Activated naive CD8-positive, alpha-beta T cell (primary cell): Measurements from ENCODE around the gene GAK.
"Not testable (repeated sequence)": the region's sequence is repeated elsewhere in the genome, so short reads cannot be mapped to it uniquely, and the experiment has no call there.

ENCODE experiments used
- H3K27ac Mint-ChIP-seq: one replicate; pipeline ENCODE4 v1.8.0; 2021; ENCODE audit warnings: mixed read lengths
- H3K27me3 Mint-ChIP-seq: one replicate; pipeline ENCODE4 v1.8.0; 2021; ENCODE audit warnings: mixed read lengths
- H3K36me3 Mint-ChIP-seq: one replicate; pipeline ENCODE4 v1.8.0; 2021; ENCODE audit warnings: mixed read lengths
- H3K4me1 Mint-ChIP-seq: one replicate; pipeline ENCODE4 v1.8.0; 2021; ENCODE audit warnings: low read depth, mixed read lengths
- H3K4me3 Mint-ChIP-seq: one replicate; pipeline ENCODE4 v1.8.0; 2021; ENCODE audit warnings: mild to moderate bottlenecking, mixed read lengths
- H3K9me3 Mint-ChIP-seq: one replicate; pipeline ENCODE4 v1.8.0; 2021; ENCODE audit warnings: low read depth, mixed read lengths

The GAK gene

GRCh38 chr4:822361-823175 lies 109.5 kb downstream of the GAK start:
- H3K27me3 Mint-ChIP-seq = peaks cover 10% of the 10 kb centered on the region

GRCh38 chr4:821631-822030 lies 110.5 kb downstream of the GAK start:
- Mint-ChIP-seq H3K9me3 (no peaks in the 10 kb centered on the region), H3K27ac (no peak overlapping the region), H3K27me3 (peaks cover 10% of the 10 kb centered on the region), H3K36me3 (no peaks in the 10 kb centered on the region), H3K4me1 (peaks cover 2% of the 10 kb centered on the region), H3K4me3 (no peak overlapping the region)

More at GRCh38 chr4:822361-823175, 109.5 kb downstream of the GAK start:
- H3K27ac Mint-ChIP-seq = no peak overlapping the region
- H3K36me3 Mint-ChIP-seq = no peaks in the 10 kb centered on the region
- no peak overlapping the region for H3K4me3 Mint-ChIP-seq
- no peaks in the 10 kb centered on the region for H3K9me3 Mint-ChIP-seq
- peaks cover 2% of the 10 kb centered on the region for H3K4me1 Mint-ChIP-seq

- H3K9me3 Mint-ChIP-seq = no peaks in the 10 kb centered on the region
- H3K4me3 Mint-ChIP-seq = no peak overlapping the region
- peaks cover 10% of the 10 kb centered on the region for H3K27me3 Mint-ChIP-seq
- no peak overlapping the region for H3K27ac Mint-ChIP-seq
- no peaks in the 10 kb centered on the region for H3K36me3 Mint-ChIP-seq
- H3K4me1 Mint-ChIP-seq = peaks cover 2% of the 10 kb centered on the region
Observed at GRCh38 chr4:821181-821591, 110.9 kb downstream of the GAK start.

GRCh38 chr4:820230-821172 lies 111.6 kb downstream of the GAK start:
- Mint-ChIP-seq H3K36me3 (no peaks in the 10 kb centered on the region), H3K9me3 (no peaks in the 10 kb centered on the region), H3K27ac (no peak overlapping the region), H3K27me3 (peaks cover 13% of the 10 kb centered on the region), H3K4me1 (peaks cover 2% of the 10 kb centered on the region), H3K4me3 (no peak overlapping the region)

GRCh38 chr4:819401-820229 lies 112.5 kb downstream of the GAK start:
- peaks cover 2% of the 10 kb centered on the region for H3K4me1 Mint-ChIP-seq
- H3K27me3 Mint-ChIP-seq = peaks cover 16% of the 10 kb centered on the region
- H3K4me3 Mint-ChIP-seq = no peak overlapping the region
- H3K27ac Mint-ChIP-seq = no peak overlapping the region
- H3K9me3 Mint-ChIP-seq = no peaks in the 10 kb centered on the region
- H3K36me3 Mint-ChIP-seq = no peaks in the 10 kb centered on the region

- no peaks in the 10 kb centered on the region for H3K9me3 Mint-ChIP-seq
- no peak overlapping the region for H3K4me3 Mint-ChIP-seq
- no peak overlapping the region for H3K27ac Mint-ChIP-seq
- no peaks in the 10 kb centered on the region for H3K4me1 Mint-ChIP-seq
- H3K27me3 Mint-ChIP-seq = peaks cover 27% of the 10 kb centered on the region
- H3K36me3 Mint-ChIP-seq = no peaks in the 10 kb centered on the region
Observed at GRCh38 chr4:818106-818921, 113.8 kb downstream of the GAK start.

- H3K9me3 Mint-ChIP-seq = no peaks in the 10 kb centered on the region
- H3K27ac Mint-ChIP-seq = no peak overlapping the region
Observed at GRCh38 chr4:815464-816146, 116.5 kb downstream of the GAK start.

GRCh38 chr4:814312-814850 lies 117.7 kb downstream of the GAK start:
- Mint-ChIP-seq H3K4me3 (no peak overlapping the region), H3K27me3 (peaks cover 24% of the 10 kb centered on the region), H3K4me1 (no peaks in the 10 kb centered on the region), H3K27ac (no peak overlapping the region), H3K36me3 (no peaks in the 10 kb centered on the region), H3K9me3 (no peaks in the 10 kb centered on the region)

More at GRCh38 chr4:815464-816146, 116.5 kb downstream of the GAK start:
- no peaks in the 10 kb centered on the region for H3K36me3 Mint-ChIP-seq
- H3K4me3 Mint-ChIP-seq = no peak overlapping the region
- H3K4me1 Mint-ChIP-seq = no peaks in the 10 kb centered on the region
- peaks cover 24% of the 10 kb centered on the region for H3K27me3 Mint-ChIP-seq

- Mint-ChIP-seq H3K9me3 (no peaks in the 10 kb centered on the region), H3K36me3 (no peaks in the 10 kb centered on the region), H3K27me3 (peaks cover 24% of the 10 kb centered on the region), H3K4me3 (no peak overlapping the region), H3K27ac (no peak overlapping the region), H3K4me1 (no peaks in the 10 kb centered on the region)
Observed at GRCh38 chr4:813900-814299, 118.2 kb downstream of the GAK start.

GRCh38 chr4:808860-809570 lies 123.1 kb downstream of the GAK start:
- no peaks in the 10 kb centered on the region for H3K36me3 Mint-ChIP-seq
- H3K27ac Mint-ChIP-seq = no peak overlapping the region
- H3K4me3 Mint-ChIP-seq = no peak overlapping the region
- H3K27me3 Mint-ChIP-seq = peaks cover 21% of the 10 kb centered on the region
- no peaks in the 10 kb centered on the region for H3K4me1 Mint-ChIP-seq
- H3K9me3 Mint-ChIP-seq = no peaks in the 10 kb centered on the region

GRCh38 chr4:807792-808191 lies 124.3 kb downstream of the GAK start:
- H3K27me3 Mint-ChIP-seq = peaks cover 17% of the 10 kb centered on the region
- H3K27ac Mint-ChIP-seq = no peak overlapping the region
- no peaks in the 10 kb centered on the region for H3K4me1 Mint-ChIP-seq
- no peak overlapping the region for H3K4me3 Mint-ChIP-seq
- no peaks in the 10 kb centered on the region for H3K9me3 Mint-ChIP-seq
- H3K36me3 Mint-ChIP-seq = no peaks in the 10 kb centered on the region

GRCh38 chr4:806979-807378 lies 125.1 kb downstream of the GAK start:
- not testable (repeated sequence) for H3K4me1 Mint-ChIP-seq, H3K27ac Mint-ChIP-seq, H3K4me3 Mint-ChIP-seq, H3K9me3 Mint-ChIP-seq, H3K36me3 Mint-ChIP-seq
- peaks cover 15% of the 10 kb centered on the region for H3K27me3 Mint-ChIP-seq

GRCh38 chr4:804804-805203 lies 127.3 kb downstream of the GAK start:
- Mint-ChIP-seq H3K4me1 (peaks cover 2% of the 10 kb centered on the region), H3K9me3 (no peaks in the 10 kb centered on the region), H3K27ac (no peak overlapping the region), H3K4me3 (no peak overlapping the region), H3K36me3 (peaks cover 4% of the 10 kb centered on the region), H3K27me3 (peaks cover 16% of the 10 kb centered on the region)
